Mammary epithelial cell (primary cell): ENCODE measurements around the gene LPIN2.

Experiments
- EZH2 ChIP-seq: IDR thresholded peaks from 2 replicates; pipeline ENCODE4 v1.6.1; 2012; ENCODE audit warnings: low read length, inconsistent platforms, borderline replicate concordance
- TF ChIP-seq, protein P1 (sequence below), 2 donors: IDR thresholded peaks in 1 of 2; conservative IDR thresholded peaks in 1 of 2; 2 replicates each; pipeline ENCODE4 v1.5.1; 2011 to 2012; ENCODE audit warnings: inconsistent platforms in 2 of 2, low read length in 2 of 2, mild to moderate bottlenecking in 2 of 2, control low read depth in 1 of 2, low read depth in 1 of 2; ENCODE audit not compliant: insufficient read depth in 1 of 2; ENCODE audit errors: extremely low read depth in 1 of 2

DNA sequence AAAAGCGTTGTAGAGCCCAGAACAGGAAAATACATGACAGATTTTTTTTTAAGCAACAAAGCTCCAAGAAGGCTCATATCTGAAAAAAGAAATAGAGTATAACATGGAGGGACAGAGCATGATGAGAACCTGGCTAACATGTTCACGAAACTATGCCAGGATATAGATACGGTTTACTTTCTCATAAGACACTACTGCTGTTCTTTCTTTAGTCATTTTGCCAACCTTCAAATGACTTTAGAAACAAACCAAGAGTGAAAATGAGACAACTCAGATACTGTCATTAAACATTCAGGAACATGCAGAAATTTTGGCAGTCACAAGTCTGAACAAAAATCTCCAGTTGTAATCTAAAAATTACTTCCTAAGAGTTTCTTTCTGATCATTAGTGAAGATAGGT, 14.3 kb downstream of the LPIN2 start:
- TF ChIP-seq, protein P1, sequence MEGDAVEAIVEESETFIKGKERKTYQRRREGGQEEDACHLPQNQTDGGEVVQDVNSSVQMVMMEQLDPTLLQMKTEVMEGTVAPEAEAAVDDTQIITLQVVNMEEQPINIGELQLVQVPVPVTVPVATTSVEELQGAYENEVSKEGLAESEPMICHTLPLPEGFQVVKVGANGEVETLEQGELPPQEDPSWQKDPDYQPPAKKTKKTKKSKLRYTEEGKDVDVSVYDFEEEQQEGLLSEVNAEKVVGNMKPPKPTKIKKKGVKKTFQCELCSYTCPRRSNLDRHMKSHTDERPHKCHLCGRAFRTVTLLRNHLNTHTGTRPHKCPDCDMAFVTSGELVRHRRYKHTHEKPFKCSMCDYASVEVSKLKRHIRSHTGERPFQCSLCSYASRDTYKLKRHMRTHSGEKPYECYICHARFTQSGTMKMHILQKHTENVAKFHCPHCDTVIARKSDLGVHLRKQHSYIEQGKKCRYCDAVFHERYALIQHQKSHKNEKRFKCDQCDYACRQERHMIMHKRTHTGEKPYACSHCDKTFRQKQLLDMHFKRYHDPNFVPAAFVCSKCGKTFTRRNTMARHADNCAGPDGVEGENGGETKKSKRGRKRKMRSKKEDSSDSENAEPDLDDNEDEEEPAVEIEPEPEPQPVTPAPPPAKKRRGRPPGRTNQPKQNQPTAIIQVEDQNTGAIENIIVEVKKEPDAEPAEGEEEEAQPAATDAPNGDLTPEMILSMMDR (conservative IDR thresholded peaks at IDR 0.05 in 1 of 2, IDR thresholded peaks at IDR 0.05 in 1 of 2; ENCODE audit: extremely low read depth in 1 of 2, insufficient read depth in 1 of 2, low read depth in 1 of 2, low read length in 2 of 2), result no peak
- no peak for TF ChIP-seq EZH2
